ENCODE measurements around the gene RPL7A.
A peak's percentile ranks its signal among the peaks of the same experiment; 100 is the strongest.
"Not testable (repeated sequence)": the region's sequence is repeated elsewhere in the genome, so short reads cannot be mapped to it uniquely, and the experiment has no call there.

The RPL7A gene

DNA sequence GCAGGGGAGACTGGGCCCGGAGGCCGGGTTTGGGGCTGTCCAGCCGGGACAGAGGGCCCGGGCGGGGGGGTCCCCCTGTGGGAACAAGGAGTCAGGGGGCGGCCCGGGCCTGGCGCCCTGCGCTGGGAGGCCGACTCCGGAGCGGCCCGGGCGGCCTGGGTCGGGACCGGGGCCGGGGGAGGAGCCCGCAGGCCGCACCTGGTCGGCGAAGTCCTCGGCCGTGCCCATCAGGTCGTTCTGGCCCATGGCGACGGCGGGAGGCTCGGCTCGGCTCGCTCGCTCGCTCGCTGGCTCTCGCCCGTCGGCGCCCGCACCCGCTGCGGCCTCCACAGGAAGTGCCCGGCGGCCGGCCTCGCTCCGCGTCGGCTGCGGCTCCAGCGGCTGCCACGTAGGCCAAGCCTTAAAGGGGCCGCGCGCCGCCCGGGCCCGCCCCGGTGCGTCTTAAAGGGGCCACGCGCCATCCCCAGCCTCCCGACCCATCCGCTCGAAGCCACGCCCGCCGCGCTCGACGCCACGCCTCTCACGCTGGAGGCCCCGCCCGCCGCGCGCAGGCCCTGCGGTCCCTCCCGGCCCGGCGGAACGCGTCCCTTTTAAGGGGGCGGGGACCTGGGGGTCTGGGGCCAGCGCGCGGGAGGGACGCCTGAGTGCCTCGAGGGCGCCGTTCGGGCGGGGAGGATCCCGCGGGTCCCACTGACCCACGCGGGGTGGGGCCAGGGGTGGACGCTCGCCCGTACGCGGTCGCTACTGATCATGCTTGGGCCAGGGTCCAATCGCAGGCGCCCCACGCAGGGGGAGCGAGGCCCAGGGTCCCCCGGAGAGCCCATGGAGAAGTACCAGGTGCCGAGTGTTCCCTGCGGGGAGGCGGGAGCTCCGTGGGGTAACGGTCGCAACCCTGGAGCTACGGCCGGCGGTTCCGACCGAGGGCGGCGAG lies 28.0 kb downstream of the RPL7A start, which contains the start of the genes STKLD1 and SURF4:
TSS of gene STKLD1 (plus strand) at position 643 of the 931 bp plus-strand sequence. CDS start at position 751, 108 bp downstream.
TSS of gene SURF4 (minus strand) at position 337 of the 931 bp plus-strand sequence. CDS start at position 246, 91 bp downstream.
- no peak within 1 kb of the TSS for H3K27ac ChIP-seq (ENCODE audit: low read length)
- H3K27me3 ChIP-seq (ENCODE audit: control insufficient read depth, insufficient read depth, low read length): peaks cover 22% of the 10 kb centered on the region
- H3K4me3 ChIP-seq (ENCODE audit: low read length): peak within 1 kb of the TSS; percentile 95
- peak within 1 kb of the TSS; percentile 84 for H3K9ac ChIP-seq (ENCODE audit: low read length)
- peaks cover 8% of the 10 kb centered on the region for H3K4me1 ChIP-seq (ENCODE audit: control insufficient read depth, low read depth, low read length)
- H3K9me3 ChIP-seq (ENCODE audit: control insufficient read depth, low read depth, low read length): no peaks in the 10 kb centered on the region
- H3K36me3 ChIP-seq (ENCODE audit: control insufficient read depth, low read depth, low read length): peaks cover 7% of the 10 kb centered on the region

GRCh38 chr9:133377280-133377679 lies 29.3 kb downstream of the RPL7A start:
- H3K4me1 ChIP-seq (ENCODE audit: control insufficient read depth, low read depth, low read length); H3K36me3 ChIP-seq (ENCODE audit: control insufficient read depth, low read depth, low read length); H3K4me3 ChIP-seq (ENCODE audit: low read length); H3K9me3 ChIP-seq (ENCODE audit: control insufficient read depth, low read depth, low read length); H3K27ac ChIP-seq (ENCODE audit: low read length); H3K9ac ChIP-seq (ENCODE audit: low read length): not testable (repeated sequence)
- peaks cover 22% of the 10 kb centered on the region for H3K27me3 ChIP-seq (ENCODE audit: control insufficient read depth, insufficient read depth, low read length)

- no peaks in the 10 kb centered on the region for H3K9me3 ChIP-seq (ENCODE audit: control insufficient read depth, low read depth, low read length)
- H3K27ac ChIP-seq (ENCODE audit: low read length): no peak overlapping the region
- H3K9ac ChIP-seq (ENCODE audit: low read length): no peak overlapping the region
- H3K4me1 ChIP-seq (ENCODE audit: control insufficient read depth, low read depth, low read length): peaks cover 8% of the 10 kb centered on the region
- no peak overlapping the region for H3K4me3 ChIP-seq (ENCODE audit: low read length)
- H3K36me3 ChIP-seq (ENCODE audit: control insufficient read depth, low read depth, low read length): peaks cover 3% of the 10 kb centered on the region
- H3K27me3 ChIP-seq (ENCODE audit: control insufficient read depth, insufficient read depth, low read length): peaks cover 22% of the 10 kb centered on the region
Measured at GRCh38 chr9:133377721-133378216, 29.8 kb downstream of the RPL7A start.

GRCh38 chr9:133378408-133378962 lies 30.5 kb downstream of the RPL7A start:
- H3K27ac ChIP-seq (ENCODE audit: low read length): no peak overlapping the region
- peaks cover 8% of the 10 kb centered on the region for H3K4me1 ChIP-seq (ENCODE audit: control insufficient read depth, low read depth, low read length)
- H3K9me3 ChIP-seq (ENCODE audit: control insufficient read depth, low read depth, low read length): no peaks in the 10 kb centered on the region
- H3K4me3 ChIP-seq (ENCODE audit: low read length): no peak overlapping the region
- H3K9ac ChIP-seq (ENCODE audit: low read length): no peak overlapping the region
- peaks cover 22% of the 10 kb centered on the region for H3K27me3 ChIP-seq (ENCODE audit: control insufficient read depth, insufficient read depth, low read length)
- H3K36me3 ChIP-seq (ENCODE audit: control insufficient read depth, low read depth, low read length): no peaks in the 10 kb centered on the region

DNA sequence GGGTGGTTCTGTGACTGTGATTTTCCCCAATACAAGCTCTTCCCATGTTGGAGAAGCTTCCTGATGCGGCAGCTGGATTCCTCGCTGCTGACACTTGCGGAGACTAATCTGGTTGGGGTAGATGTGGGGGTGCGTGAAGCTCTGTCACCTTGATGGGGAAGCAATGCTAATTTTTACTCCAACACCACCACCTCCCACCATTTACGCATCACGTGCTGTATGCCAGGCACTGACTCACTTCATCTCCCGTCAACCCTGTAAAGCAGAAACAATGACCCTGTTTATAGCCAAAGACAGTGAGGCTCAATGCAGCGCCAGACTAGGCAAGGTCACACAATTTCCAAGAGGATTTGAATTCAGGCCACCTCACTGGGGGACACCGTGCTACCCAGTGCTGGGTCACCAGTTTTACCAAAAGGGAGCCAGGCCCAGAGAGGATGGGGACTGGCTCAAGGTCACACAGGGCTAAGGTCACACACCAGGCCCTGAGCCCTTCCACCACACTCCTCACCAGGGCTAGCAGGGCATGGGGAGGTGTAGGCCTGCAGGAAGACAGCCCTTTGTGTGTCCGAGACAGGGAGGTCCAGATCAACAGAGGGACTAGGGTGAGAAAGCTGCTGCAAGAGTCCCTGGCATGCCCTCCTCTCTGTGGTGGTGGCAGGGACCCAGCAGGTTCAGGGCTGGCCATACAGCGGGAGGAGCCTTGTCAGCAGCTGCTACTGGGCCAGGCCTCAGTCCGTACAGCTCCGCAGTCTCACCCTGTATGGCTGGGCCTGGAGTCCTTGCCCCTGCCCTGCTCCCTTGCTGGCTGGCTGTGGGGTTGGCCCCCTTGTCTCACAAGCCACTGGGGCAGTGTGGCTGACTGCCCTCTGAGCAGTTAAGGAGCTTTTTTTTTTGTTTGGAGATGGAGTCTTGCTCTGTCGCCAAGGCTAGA lies 31.4 kb downstream of the RPL7A start:
- Histone ChIP-seq H3K27ac (ENCODE audit: low read length) (no peak overlapping the region), H3K4me3 (ENCODE audit: low read length) (no peak overlapping the region), H3K27me3 (ENCODE audit: control insufficient read depth, insufficient read depth, low read length) (peaks cover 22% of the 10 kb centered on the region), H3K9me3 (ENCODE audit: control insufficient read depth, low read depth, low read length) (no peaks in the 10 kb centered on the region), H3K36me3 (ENCODE audit: control insufficient read depth, low read depth, low read length) (no peaks in the 10 kb centered on the region), H3K4me1 (ENCODE audit: control insufficient read depth, low read depth, low read length) (peaks cover 8% of the 10 kb centered on the region), H3K9ac (ENCODE audit: low read length) (no peak overlapping the region)

GRCh38 chr9:133380734-133381133 lies 32.7 kb downstream of the RPL7A start:
- H3K27ac ChIP-seq (ENCODE audit: low read length): no peak overlapping the region
- peaks cover 22% of the 10 kb centered on the region for H3K27me3 ChIP-seq (ENCODE audit: control insufficient read depth, insufficient read depth, low read length)
- no peaks in the 10 kb centered on the region for H3K9me3 ChIP-seq (ENCODE audit: control insufficient read depth, low read depth, low read length)
- no peak overlapping the region for H3K9ac ChIP-seq (ENCODE audit: low read length)
- peaks cover 3% of the 10 kb centered on the region for H3K4me1 ChIP-seq (ENCODE audit: control insufficient read depth, low read depth, low read length)
- H3K36me3 ChIP-seq (ENCODE audit: control insufficient read depth, low read depth, low read length): no peaks in the 10 kb centered on the region
- H3K4me3 ChIP-seq (ENCODE audit: low read length): no peak overlapping the region

GRCh38 chr9:133382507-133383141 lies 34.6 kb downstream of the RPL7A start:
- H3K4me3 ChIP-seq (ENCODE audit: low read length): no peak overlapping the region
- H3K36me3 ChIP-seq (ENCODE audit: control insufficient read depth, low read depth, low read length): no peaks in the 10 kb centered on the region
- H3K4me1 ChIP-seq (ENCODE audit: control insufficient read depth, low read depth, low read length): peaks cover 3% of the 10 kb centered on the region
- H3K27me3 ChIP-seq (ENCODE audit: control insufficient read depth, insufficient read depth, low read length): peaks cover 10% of the 10 kb centered on the region
- no peak overlapping the region for H3K9ac ChIP-seq (ENCODE audit: low read length)
- no peaks in the 10 kb centered on the region for H3K9me3 ChIP-seq (ENCODE audit: control insufficient read depth, low read depth, low read length)
- H3K27ac ChIP-seq (ENCODE audit: low read length): no peak overlapping the region

GRCh38 chr9:133383438-133383837 lies 35.4 kb downstream of the RPL7A start:
- Histone ChIP-seq H3K9ac (ENCODE audit: low read length) (no peak overlapping the region), H3K4me3 (ENCODE audit: low read length) (no peak overlapping the region), H3K27me3 (ENCODE audit: control insufficient read depth, insufficient read depth, low read length) (peaks cover 4% of the 10 kb centered on the region), H3K4me1 (ENCODE audit: control insufficient read depth, low read depth, low read length) (no peaks in the 10 kb centered on the region), H3K27ac (ENCODE audit: low read length) (no peak overlapping the region), H3K9me3 (ENCODE audit: control insufficient read depth, low read depth, low read length) (no peaks in the 10 kb centered on the region), H3K36me3 (ENCODE audit: control insufficient read depth, low read depth, low read length) (no peaks in the 10 kb centered on the region)

DNA sequence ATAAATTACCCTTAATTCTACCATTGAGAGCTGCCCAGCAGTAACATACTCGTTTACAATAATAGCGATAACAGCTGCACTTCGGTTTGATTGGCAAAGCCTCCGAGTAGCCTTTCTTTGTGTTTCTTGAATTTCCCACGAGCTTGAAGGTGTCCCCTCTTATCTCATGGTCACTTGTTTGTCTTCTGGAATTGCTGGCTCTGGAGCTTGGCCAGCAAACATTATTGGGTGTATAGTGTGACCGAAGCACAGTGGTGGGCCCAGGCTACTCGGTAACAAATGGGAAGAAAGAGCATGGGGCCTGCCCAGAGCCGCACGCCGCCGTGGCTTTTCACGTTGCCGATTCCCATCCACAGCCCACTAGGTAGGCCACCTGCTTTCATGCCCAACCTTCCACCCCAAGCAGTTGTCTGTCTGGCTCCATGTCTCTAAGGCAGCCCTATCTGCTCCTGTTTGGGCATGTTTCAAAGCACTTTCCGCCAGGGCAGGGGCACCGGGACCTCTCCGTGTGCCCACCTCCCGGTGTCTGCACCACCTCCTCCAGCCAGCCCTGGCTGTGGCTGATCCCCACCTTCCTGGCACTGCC lies 36.8 kb downstream of the RPL7A start:
- H3K27ac ChIP-seq (ENCODE audit: low read length): no peak overlapping the region
- H3K4me1 ChIP-seq (ENCODE audit: control insufficient read depth, low read depth, low read length): no peaks in the 10 kb centered on the region
- H3K27me3 ChIP-seq (ENCODE audit: control insufficient read depth, insufficient read depth, low read length): no peaks in the 10 kb centered on the region
- H3K4me3 ChIP-seq (ENCODE audit: low read length): no peak overlapping the region
- H3K9ac ChIP-seq (ENCODE audit: low read length): no peak overlapping the region
- H3K9me3 ChIP-seq (ENCODE audit: control insufficient read depth, low read depth, low read length): no peaks in the 10 kb centered on the region
- H3K36me3 ChIP-seq (ENCODE audit: control insufficient read depth, low read depth, low read length): no peaks in the 10 kb centered on the region

- Histone ChIP-seq H3K9ac (ENCODE audit: low read length) (no peak overlapping the region), H3K36me3 (ENCODE audit: control insufficient read depth, low read depth, low read length) (no peaks in the 10 kb centered on the region), H3K27ac (ENCODE audit: low read length) (no peak overlapping the region), H3K4me3 (ENCODE audit: low read length) (no peak overlapping the region), H3K9me3 (ENCODE audit: control insufficient read depth, low read depth, low read length) (no peaks in the 10 kb centered on the region), H3K27me3 (ENCODE audit: control insufficient read depth, insufficient read depth, low read length) (no peaks in the 10 kb centered on the region), H3K4me1 (ENCODE audit: control insufficient read depth, low read depth, low read length) (no peaks in the 10 kb centered on the region)
Measured at GRCh38 chr9:133385452-133385851, 37.4 kb downstream of the RPL7A start.
